Activated naive CD8-positive, alpha-beta T cell treated with anti-CD3 and anti-CD28 coated beads, Interleukin-2, amount 10 ng/mL, durations not matched to agents 7 days and 5 days (primary cell): Measurements from ENCODE around the gene IFI27L1. TPM values are rescaled to one million over a fixed set of nuclear protein-coding genes. Genes with fewer than 3 reads are reported as not detected.
"Not testable (repeated sequence)": the region's sequence is repeated elsewhere in the genome, so short reads cannot be mapped to it uniquely, and the experiment has no call there.

Experiments used
- ATAC-seq: fragments of 150-1000 bp; cut with Tn5 transposase; one replicate; pipeline ENCODE4 v1.10.0; 2021; ENCODE audit warnings: low read depth, moderate library complexity
- POLR2A ChIA-PET: fragments of 350-600 bp; sonication (Branson Sonifier 250); formaldehyde crosslinking; loops from one replicate; lab custom pipeline; 2021; ENCODE audit warnings: antibody characterized with exemption; lab: Charles Lee
- DNase-seq: peaks from one replicate; pipeline ENCODE4 v3.0.0; 2021
- H3K27ac Mint-ChIP-seq: one replicate; pipeline ENCODE4 v1.8.0; 2022; ENCODE audit warnings: mild to moderate bottlenecking, mixed read lengths
- H3K27me3 Mint-ChIP-seq: one replicate; pipeline ENCODE4 v1.8.0; 2022; ENCODE audit warnings: mild to moderate bottlenecking, moderate library complexity, mixed read lengths
- H3K36me3 Mint-ChIP-seq: one replicate; pipeline ENCODE4 v1.8.0; 2021; ENCODE audit warnings: mild to moderate bottlenecking, mixed read lengths
- H3K4me1 Mint-ChIP-seq: one replicate; pipeline ENCODE4 v1.8.0; 2021; ENCODE audit warnings: mixed read lengths
- H3K4me3 Mint-ChIP-seq: one replicate; pipeline ENCODE4 v1.8.0; 2022; ENCODE audit warnings: mild to moderate bottlenecking, moderate library complexity, mixed read lengths
- H3K9me3 Mint-ChIP-seq: one replicate; pipeline ENCODE4 v1.8.0; 2021; ENCODE audit warnings: mixed read lengths
- total RNA-seq, 2 experiments: library from RNA; stranded (reverse); gene quantifications; one replicate each; pipeline ENCODE4 v1.2.3, GENCODE V29; 2021

IFI27L1 gene
- total RNA-seq, 2 experiments from 2014 or later = 36.1 to 39.8 TPM

- Mint-ChIP-seq H3K36me3 (peaks cover 45% of the 10 kb centered on the region), H3K27ac (no peak overlapping the region), H3K9me3 (no peaks in the 10 kb centered on the region), H3K27me3 (no peaks in the 10 kb centered on the region), H3K4me3 (no peak overlapping the region), H3K4me1 (peaks cover 41% of the 10 kb centered on the region)
- DNase-seq (no peak), ATAC-seq (no peak)
- POLR2A ChIA-PET = interaction anchor here (0.7 to 1.5 kb wide), 2 partner anchors 10 to 29 kb away, joined by 3 read pairs; partner anchors contain the start of genes DDX24 and IFI27L1
Observed at GRCh38 chr14:94052199-94052598, 28.9 kb upstream of the IFI27L1 start.

GRCh38 chr14:94052662-94053061 lies 28.4 kb upstream of the IFI27L1 start:
- POLR2A ChIA-PET = interaction anchor here (0.7 kb wide), 2 partner anchors 10 to 29 kb away, joined by 3 to 7 read pairs; no protein-coding TSS in a partner anchor
- H3K9me3 Mint-ChIP-seq = no peaks in the 10 kb centered on the region
- H3K4me3 Mint-ChIP-seq = no peak overlapping the region
- H3K4me1 Mint-ChIP-seq = peaks cover 45% of the 10 kb centered on the region
- DNase-seq (no peak), ATAC-seq (no peak)
- H3K36me3 Mint-ChIP-seq = peaks cover 48% of the 10 kb centered on the region
- H3K27me3 Mint-ChIP-seq = no peaks in the 10 kb centered on the region
- peak overlapping the region; percentile 19 for H3K27ac Mint-ChIP-seq

- POLR2A ChIA-PET = interaction anchor here (0.9 kb wide), 1 partner anchor 27 kb away, joined by 4 read pairs; the partner anchor contains the start of genes DDX24 and IFI27L1
Observed at GRCh38 chr14:94054401-94054800, 26.7 kb upstream of the IFI27L1 start.

GRCh38 chr14:94054936-94055335 lies 26.2 kb upstream of the IFI27L1 start:
- Mint-ChIP-seq H3K27ac (peak overlapping the region; percentile 10), H3K4me1 (peaks cover 54% of the 10 kb centered on the region), H3K36me3 (peaks cover 59% of the 10 kb centered on the region), H3K4me3 (no peak overlapping the region), H3K27me3 (no peaks in the 10 kb centered on the region), H3K9me3 (no peaks in the 10 kb centered on the region)
- ATAC-seq = no peak
- POLR2A ChIA-PET = interaction anchor here (1.1 kb wide), 1 partner anchor 20 kb away, joined by 3 read pairs; no protein-coding TSS in a partner anchor
- no peak for DNase-seq

More at GRCh38 chr14:94054401-94054800, 26.7 kb upstream of the IFI27L1 start:
- ATAC-seq (peak; percentile 43), DNase-seq (no peak)
- Mint-ChIP-seq H3K36me3 (peaks cover 54% of the 10 kb centered on the region), H3K4me3 (peak overlapping the region; percentile 7), H3K4me1 (peaks cover 54% of the 10 kb centered on the region), H3K9me3 (no peaks in the 10 kb centered on the region), H3K27me3 (no peaks in the 10 kb centered on the region), H3K27ac (peak overlapping the region; percentile 53)

GRCh38 chr14:94056579-94057308 lies 24.4 kb upstream of the IFI27L1 start:
- Mint-ChIP-seq H3K9me3 (no peaks in the 10 kb centered on the region), H3K36me3 (peaks cover 61% of the 10 kb centered on the region), H3K4me3 (peak overlapping the region; percentile 51), H3K27me3 (no peaks in the 10 kb centered on the region), H3K27ac (peak overlapping the region; percentile 67), H3K4me1 (peaks cover 55% of the 10 kb centered on the region)
- POLR2A ChIA-PET = interaction anchor here (1.8 to 3.8 kb wide), 3 partner anchors 10 to 117 kb away, joined by 3 to 26 read pairs (median 6); partner anchors contain the start of genes DDX24 and IFI27L1
- ATAC-seq = peak; percentile 78
- no peak for DNase-seq

- no peak overlapping the region for H3K4me3 Mint-ChIP-seq
- peaks cover 61% of the 10 kb centered on the region for H3K36me3 Mint-ChIP-seq
- H3K9me3 Mint-ChIP-seq = no peaks in the 10 kb centered on the region
- H3K4me1 Mint-ChIP-seq = peaks cover 51% of the 10 kb centered on the region
- peak overlapping the region; percentile 69 for H3K27ac Mint-ChIP-seq
- POLR2A ChIA-PET = interaction anchor here (0.7 to 3.8 kb wide), 3 partner anchors 21 to 119 kb away, joined by 3 to 26 read pairs (median 6); partner anchors contain the start of genes DDX24 and IFI27L1
- H3K27me3 Mint-ChIP-seq = no peaks in the 10 kb centered on the region
- DNase-seq = no peak
- ATAC-seq = no peak
Observed at GRCh38 chr14:94058128-94058673, 22.9 kb upstream of the IFI27L1 start.

- ATAC-seq (no peak), DNase-seq (no peak)
- POLR2A ChIA-PET = interaction anchor here (3.8 kb wide), 1 partner anchor 21 kb away, joined by 26 read pairs; the partner anchor contains the start of genes DDX24 and IFI27L1
- Mint-ChIP-seq H3K27me3 (no peaks in the 10 kb centered on the region), H3K9me3 (no peaks in the 10 kb centered on the region), H3K27ac (no peak overlapping the region), H3K36me3 (peaks cover 62% of the 10 kb centered on the region), H3K4me1 (peaks cover 51% of the 10 kb centered on the region), H3K4me3 (no peak overlapping the region)
Observed at GRCh38 chr14:94058674-94059138, 22.4 kb upstream of the IFI27L1 start.

- H3K4me1 Mint-ChIP-seq = peaks cover 43% of the 10 kb centered on the region
- no peak for DNase-seq
Observed at GRCh38 chr14:94059998-94060397, 21.1 kb upstream of the IFI27L1 start.

GRCh38 chr14:94062344-94062940 lies 18.7 kb upstream of the IFI27L1 start:
- Mint-ChIP-seq H3K4me1 (peaks cover 31% of the 10 kb centered on the region), H3K27me3 (no peaks in the 10 kb centered on the region), H3K36me3 (peaks cover 65% of the 10 kb centered on the region), H3K27ac (no peak overlapping the region), H3K4me3 (no peak overlapping the region), H3K9me3 (peaks cover 2% of the 10 kb centered on the region)
- POLR2A ChIA-PET = interaction anchor here (1.2 kb wide), 1 partner anchor 10 kb away, joined by 3 read pairs; no protein-coding TSS in a partner anchor
- no peak for DNase-seq
- ATAC-seq = no peak

More at GRCh38 chr14:94059998-94060397, 21.1 kb upstream of the IFI27L1 start:
- Mint-ChIP-seq H3K27ac (no peak overlapping the region), H3K9me3 (no peaks in the 10 kb centered on the region), H3K27me3 (no peaks in the 10 kb centered on the region), H3K4me3 (no peak overlapping the region), H3K36me3 (peaks cover 56% of the 10 kb centered on the region)
- POLR2A ChIA-PET = interaction anchor here (3.8 kb wide), 1 partner anchor 19 kb away, joined by 26 read pairs; the partner anchor contains the start of genes DDX24 and IFI27L1
- ATAC-seq = no peak

- H3K4me1 Mint-ChIP-seq = peaks cover 31% of the 10 kb centered on the region
- peaks cover 74% of the 10 kb centered on the region for H3K36me3 Mint-ChIP-seq
- peaks cover 21% of the 10 kb centered on the region for H3K9me3 Mint-ChIP-seq
- no peaks in the 10 kb centered on the region for H3K27me3 Mint-ChIP-seq
- no peak overlapping the region for H3K27ac Mint-ChIP-seq
- POLR2A ChIA-PET = no interaction called here
- no peak for ATAC-seq
- DNase-seq = no peak
- H3K4me3 Mint-ChIP-seq = no peak overlapping the region
Observed at GRCh38 chr14:94066089-94066676, 14.9 kb upstream of the IFI27L1 start.

- Mint-ChIP-seq H3K9me3 (peaks cover 41% of the 10 kb centered on the region), H3K4me1 (peaks cover 25% of the 10 kb centered on the region), H3K36me3 (peaks cover 86% of the 10 kb centered on the region)
- ATAC-seq, DNase-seq, H3K27ac Mint-ChIP-seq, H3K27me3 Mint-ChIP-seq, POLR2A ChIA-PET, H3K4me3 Mint-ChIP-seq: not testable (repeated sequence)
Observed at GRCh38 chr14:94072076-94072475, 9.0 kb upstream of the IFI27L1 start.

- POLR2A ChIA-PET = no interaction called here
- Mint-ChIP-seq H3K27me3 (no peaks in the 10 kb centered on the region), H3K36me3 (peaks cover 79% of the 10 kb centered on the region), H3K4me3 (no peak overlapping the region), H3K27ac (no peak overlapping the region), H3K9me3 (peaks cover 26% of the 10 kb centered on the region), H3K4me1 (peaks cover 32% of the 10 kb centered on the region)
- DNase-seq (no peak), ATAC-seq (no peak)
Observed at GRCh38 chr14:94074534-94074933, 6.6 kb upstream of the IFI27L1 start.
